ENCODE measurements around the gene EIF4E1B. TPM values are rescaled to one million over a fixed set of nuclear protein-coding genes. Genes with fewer than 3 reads are reported as not detected.

The EIF4E1B gene
- total RNA-seq, 2 donors from 2014 or later = not detected

DNA sequence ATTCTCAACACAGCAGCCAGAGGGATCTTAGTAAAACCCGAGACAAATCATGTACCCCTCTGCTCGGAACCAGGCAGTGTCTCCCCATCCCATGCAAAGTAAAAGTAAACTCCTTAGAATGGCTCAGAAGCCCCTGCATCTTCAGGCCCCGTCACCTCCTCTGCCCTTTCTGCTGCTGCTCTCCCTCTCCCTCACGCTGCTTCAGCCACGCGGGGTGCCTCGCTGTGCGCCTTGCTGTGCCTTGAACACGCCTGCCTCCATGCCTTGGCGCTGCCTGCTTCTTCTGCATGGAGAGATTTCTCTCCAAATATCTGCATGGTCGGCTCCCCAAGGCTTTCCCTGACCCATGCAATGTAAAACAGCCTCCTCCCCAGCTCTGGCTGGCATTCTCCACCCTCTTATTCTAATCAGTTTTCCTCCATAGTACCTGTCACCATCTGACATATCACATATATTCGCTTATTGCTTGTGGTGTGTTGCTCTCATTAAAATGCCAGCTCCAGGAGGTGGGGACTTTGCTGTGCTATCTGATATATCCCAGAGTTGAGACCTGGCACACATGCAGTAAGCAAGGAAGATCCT lies 28.5 kb upstream of the EIF4E1B start:
- Histone ChIP-seq H3K4me1 (no peaks in the 10 kb centered on the region), H3K4me3 (no peak overlapping the region), H3K27ac (no peak overlapping the region), H3K27me3 (no peaks in the 10 kb centered on the region), H3K36me3 (no peaks in the 10 kb centered on the region), H3K9me3 (no peaks in the 10 kb centered on the region)
- TF ChIP-seq, protein P1, sequence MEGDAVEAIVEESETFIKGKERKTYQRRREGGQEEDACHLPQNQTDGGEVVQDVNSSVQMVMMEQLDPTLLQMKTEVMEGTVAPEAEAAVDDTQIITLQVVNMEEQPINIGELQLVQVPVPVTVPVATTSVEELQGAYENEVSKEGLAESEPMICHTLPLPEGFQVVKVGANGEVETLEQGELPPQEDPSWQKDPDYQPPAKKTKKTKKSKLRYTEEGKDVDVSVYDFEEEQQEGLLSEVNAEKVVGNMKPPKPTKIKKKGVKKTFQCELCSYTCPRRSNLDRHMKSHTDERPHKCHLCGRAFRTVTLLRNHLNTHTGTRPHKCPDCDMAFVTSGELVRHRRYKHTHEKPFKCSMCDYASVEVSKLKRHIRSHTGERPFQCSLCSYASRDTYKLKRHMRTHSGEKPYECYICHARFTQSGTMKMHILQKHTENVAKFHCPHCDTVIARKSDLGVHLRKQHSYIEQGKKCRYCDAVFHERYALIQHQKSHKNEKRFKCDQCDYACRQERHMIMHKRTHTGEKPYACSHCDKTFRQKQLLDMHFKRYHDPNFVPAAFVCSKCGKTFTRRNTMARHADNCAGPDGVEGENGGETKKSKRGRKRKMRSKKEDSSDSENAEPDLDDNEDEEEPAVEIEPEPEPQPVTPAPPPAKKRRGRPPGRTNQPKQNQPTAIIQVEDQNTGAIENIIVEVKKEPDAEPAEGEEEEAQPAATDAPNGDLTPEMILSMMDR (IDR thresholded peaks at IDR 0.05) = no peak
- DNase-seq (ENCODE audit: low spot score) = no peak

DNA sequence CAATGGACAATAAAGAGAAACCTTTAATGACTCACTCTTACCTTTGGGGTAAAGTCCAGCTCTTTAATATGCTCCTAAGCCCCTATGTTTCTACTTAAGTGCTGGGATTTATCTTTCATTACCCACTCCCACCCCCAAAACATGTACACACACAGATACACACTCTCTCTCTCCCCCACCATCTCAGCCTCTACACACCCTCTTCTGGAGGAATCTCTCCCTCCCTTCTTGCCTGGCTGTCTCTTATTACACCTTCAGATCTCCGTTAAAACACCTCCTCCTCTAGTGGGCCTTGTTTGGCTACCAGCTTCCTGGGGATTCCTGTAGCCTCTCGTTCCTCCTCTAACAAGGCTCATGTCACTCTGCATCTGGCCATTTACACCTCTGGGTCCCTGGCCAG lies 27.4 kb upstream of the EIF4E1B start:
- no peak for DNase-seq (ENCODE audit: low spot score)
- H3K27ac ChIP-seq = no peak overlapping the region
- TF ChIP-seq, protein P1 (IDR thresholded peaks at IDR 0.05) = no peak

GRCh38 chr5:176606032-176606431 lies 24.4 kb upstream of the EIF4E1B start:
- Histone ChIP-seq H3K27ac (no peak overlapping the region), H3K4me1 (peaks cover 0 to 15% of the 10 kb centered on the region in 2 donors), H3K36me3 (no peaks in the 10 kb centered on the region), H3K27me3 (no peaks in the 10 kb centered on the region), H3K9me3 (no peaks in the 10 kb centered on the region), H3K4me3 (no peak overlapping the region)
- TF ChIP-seq, protein P1 (IDR thresholded peaks at IDR 0.05) = no peak
- DNase-seq (ENCODE audit: low spot score) = no peak

More for the DNA sequence above, 27.4 kb upstream of the EIF4E1B start:
- Histone ChIP-seq H3K4me3 (no peak overlapping the region), H3K4me1 (no peaks in the 10 kb centered on the region), H3K9me3 (no peaks in the 10 kb centered on the region), H3K36me3 (no peaks in the 10 kb centered on the region), H3K27me3 (no peaks in the 10 kb centered on the region)

DNA sequence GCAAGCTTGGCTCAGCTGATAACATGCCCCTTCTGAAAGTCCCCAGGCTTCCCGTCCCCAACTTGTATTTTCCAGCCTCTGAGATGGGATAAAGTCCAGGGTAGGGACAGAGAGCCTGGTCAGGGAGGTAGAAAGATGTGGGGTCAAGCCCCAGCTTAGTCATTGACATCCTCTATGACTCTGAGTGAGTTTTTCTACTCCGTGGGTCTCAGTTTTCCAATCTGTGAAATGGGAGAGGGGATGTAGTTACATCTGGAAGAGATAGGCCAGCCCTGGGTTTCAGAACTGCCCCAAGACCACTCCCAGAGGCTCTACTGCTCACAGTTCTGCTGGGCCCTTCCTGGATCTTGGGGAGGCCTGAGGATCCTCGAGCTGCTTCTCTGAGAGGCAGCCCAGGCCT lies 23.6 kb upstream of the EIF4E1B start:
- Histone ChIP-seq H3K9me3 (no peaks in the 10 kb centered on the region), H3K36me3 (no peaks in the 10 kb centered on the region), H3K4me3 (no peak overlapping the region), H3K4me1 (peaks cover 0 to 15% of the 10 kb centered on the region in 2 donors), H3K27me3 (no peaks in the 10 kb centered on the region), H3K27ac (no peak overlapping the region)
- TF ChIP-seq, protein P1 (IDR thresholded peaks at IDR 0.05) = no peak
- DNase-seq (ENCODE audit: low spot score) = no peak

DNA sequence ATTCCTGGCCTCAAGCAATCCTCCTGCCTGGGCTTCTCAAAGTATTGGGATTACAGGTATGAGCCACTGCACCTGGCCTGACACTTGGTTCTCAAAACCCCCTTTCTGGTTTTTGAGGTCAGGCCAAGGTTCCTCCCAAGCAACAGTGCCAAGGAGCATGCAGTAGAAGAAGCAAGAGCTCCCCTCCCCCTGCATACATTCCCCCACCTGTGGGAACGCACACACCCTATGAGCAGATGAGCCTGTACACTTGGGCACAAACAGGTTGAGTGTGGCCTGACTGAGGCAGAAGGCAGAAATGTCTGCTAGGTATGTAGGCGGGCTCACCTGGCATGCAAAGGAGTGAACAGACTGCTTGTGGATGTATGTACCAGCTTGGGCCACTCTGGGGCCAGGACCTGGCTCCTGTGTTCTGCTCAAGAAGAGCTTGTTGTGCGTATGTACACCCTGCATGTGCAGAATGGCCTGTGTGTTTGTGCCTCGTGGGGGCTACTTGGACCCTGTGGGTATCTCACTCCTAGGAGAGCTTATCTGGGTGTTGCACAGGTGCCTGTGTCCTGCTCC lies 22.3 kb upstream of the EIF4E1B start:
- Histone ChIP-seq H3K4me1 (peaks cover 0 to 15% of the 10 kb centered on the region in 2 donors), H3K4me3 (no peak overlapping the region), H3K9me3 (no peaks in the 10 kb centered on the region), H3K27me3 (no peaks in the 10 kb centered on the region), H3K36me3 (no peaks in the 10 kb centered on the region), H3K27ac (no peak overlapping the region)
- no peak for DNase-seq (ENCODE audit: low spot score)
- TF ChIP-seq, protein P1 (IDR thresholded peaks at IDR 0.05) = no peak

Data from right atrium auricular region (tissue), 2 donors.